Ishikawa (cell line): ENCODE data around the gene MYO15A.

ENCODE experiments used
- CEBPB ChIP-seq: IDR thresholded peaks from 2 replicates; pipeline ENCODE4 v1.6.1; 2012
- CREB1 ChIP-seq: IDR thresholded peaks from 2 replicates; pipeline ENCODE4 v1.6.1; 2012; ENCODE audit warnings: low read depth
- EGR1 ChIP-seq: IDR thresholded peaks from 2 replicates; pipeline ENCODE4 v1.6.1; 2012
- EP300 ChIP-seq: IDR thresholded peaks from 2 replicates; pipeline ENCODE4 v1.6.1; 2012; ENCODE audit warnings: borderline replicate concordance
- FOXM1 ChIP-seq: IDR thresholded peaks from 2 replicates; pipeline ENCODE4 v1.6.1; 2012; ENCODE audit warnings: low read depth, borderline replicate concordance
- MAX ChIP-seq: IDR thresholded peaks from 2 replicates; pipeline ENCODE4 v1.6.1; 2012
- NFIC ChIP-seq: IDR thresholded peaks from 2 replicates; pipeline ENCODE4 v1.6.1; 2012
- RAD21 ChIP-seq: IDR thresholded peaks from 2 replicates; pipeline ENCODE4 v1.6.1; 2012; ENCODE audit warnings: low read depth
- TAF1 ChIP-seq: IDR thresholded peaks from 2 replicates; pipeline ENCODE4 v1.6.1; 2012; ENCODE audit warnings: low read depth, mild to moderate bottlenecking
- TCF12 ChIP-seq: IDR thresholded peaks from 2 replicates; pipeline ENCODE4 v1.6.1; 2012; ENCODE audit warnings: low read depth
- TEAD4 ChIP-seq: IDR thresholded peaks from 2 replicates; pipeline ENCODE4 v1.6.1; 2012
- YY1 ChIP-seq: IDR thresholded peaks from 2 replicates; pipeline ENCODE4 v1.6.1; 2012; ENCODE audit warnings: low read depth
- ZBTB7A ChIP-seq: IDR thresholded peaks from 2 replicates; pipeline ENCODE4 v1.6.1; 2012; ENCODE audit warnings: low read depth
- TF ChIP-seq, protein P1 (sequence below): IDR thresholded peaks from 2 replicates; pipeline ENCODE4 v1.6.1; 2012
- TF ChIP-seq, protein P2 (sequence below): IDR thresholded peaks from 2 replicates; pipeline ENCODE4 v1.6.1; 2012; ENCODE audit warnings: low read depth, mild to moderate bottlenecking

MYO15A gene

DNA sequence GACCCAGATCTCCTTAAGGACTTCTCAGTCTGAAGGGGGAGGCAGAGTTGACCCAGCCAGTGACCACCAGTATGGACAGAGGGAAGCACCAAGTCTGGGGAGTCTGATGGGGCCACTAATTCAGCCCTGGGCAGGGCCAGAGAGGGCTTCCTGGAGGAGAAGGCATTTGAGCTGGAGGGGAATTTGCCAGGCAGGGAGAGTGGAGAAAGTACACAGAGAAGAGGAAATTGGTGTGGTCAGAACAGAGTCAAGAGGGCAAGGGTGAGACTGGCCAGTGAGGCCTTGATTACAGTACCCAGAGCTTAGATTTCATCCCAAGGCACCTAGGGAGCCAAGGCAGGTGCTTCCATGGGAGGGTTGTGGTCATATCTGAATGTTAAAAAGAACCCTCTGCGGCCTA lies 36.3 kb downstream of the MYO15A start:
- TF ChIP-seq MAX, result no peak
- TF ChIP-seq TAF1, result no peak
- TF ChIP-seq NFIC, result no peak
- no peak for TF ChIP-seq EP300
- TF ChIP-seq, protein P1, sequence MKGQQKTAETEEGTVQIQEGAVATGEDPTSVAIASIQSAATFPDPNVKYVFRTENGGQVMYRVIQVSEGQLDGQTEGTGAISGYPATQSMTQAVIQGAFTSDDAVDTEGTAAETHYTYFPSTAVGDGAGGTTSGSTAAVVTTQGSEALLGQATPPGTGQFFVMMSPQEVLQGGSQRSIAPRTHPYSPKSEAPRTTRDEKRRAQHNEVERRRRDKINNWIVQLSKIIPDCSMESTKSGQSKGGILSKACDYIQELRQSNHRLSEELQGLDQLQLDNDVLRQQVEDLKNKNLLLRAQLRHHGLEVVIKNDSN, result no peak
- no peak for TF ChIP-seq YY1
- TF ChIP-seq, protein P2, sequence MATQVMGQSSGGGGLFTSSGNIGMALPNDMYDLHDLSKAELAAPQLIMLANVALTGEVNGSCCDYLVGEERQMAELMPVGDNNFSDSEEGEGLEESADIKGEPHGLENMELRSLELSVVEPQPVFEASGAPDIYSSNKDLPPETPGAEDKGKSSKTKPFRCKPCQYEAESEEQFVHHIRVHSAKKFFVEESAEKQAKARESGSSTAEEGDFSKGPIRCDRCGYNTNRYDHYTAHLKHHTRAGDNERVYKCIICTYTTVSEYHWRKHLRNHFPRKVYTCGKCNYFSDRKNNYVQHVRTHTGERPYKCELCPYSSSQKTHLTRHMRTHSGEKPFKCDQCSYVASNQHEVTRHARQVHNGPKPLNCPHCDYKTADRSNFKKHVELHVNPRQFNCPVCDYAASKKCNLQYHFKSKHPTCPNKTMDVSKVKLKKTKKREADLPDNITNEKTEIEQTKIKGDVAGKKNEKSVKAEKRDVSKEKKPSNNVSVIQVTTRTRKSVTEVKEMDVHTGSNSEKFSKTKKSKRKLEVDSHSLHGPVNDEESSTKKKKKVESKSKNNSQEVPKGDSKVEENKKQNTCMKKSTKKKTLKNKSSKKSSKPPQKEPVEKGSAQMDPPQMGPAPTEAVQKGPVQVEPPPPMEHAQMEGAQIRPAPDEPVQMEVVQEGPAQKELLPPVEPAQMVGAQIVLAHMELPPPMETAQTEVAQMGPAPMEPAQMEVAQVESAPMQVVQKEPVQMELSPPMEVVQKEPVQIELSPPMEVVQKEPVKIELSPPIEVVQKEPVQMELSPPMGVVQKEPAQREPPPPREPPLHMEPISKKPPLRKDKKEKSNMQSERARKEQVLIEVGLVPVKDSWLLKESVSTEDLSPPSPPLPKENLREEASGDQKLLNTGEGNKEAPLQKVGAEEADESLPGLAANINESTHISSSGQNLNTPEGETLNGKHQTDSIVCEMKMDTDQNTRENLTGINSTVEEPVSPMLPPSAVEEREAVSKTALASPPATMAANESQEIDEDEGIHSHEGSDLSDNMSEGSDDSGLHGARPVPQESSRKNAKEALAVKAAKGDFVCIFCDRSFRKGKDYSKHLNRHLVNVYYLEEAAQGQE, result no peak
- TF ChIP-seq RAD21, result no peak
- TF ChIP-seq FOXM1, result no peak
- TF ChIP-seq CREB1, result no peak
- no peak for TF ChIP-seq ZBTB7A
- no peak for TF ChIP-seq EGR1
- TF ChIP-seq TCF12, result no peak
- no peak for TF ChIP-seq TEAD4
- no peak for TF ChIP-seq CEBPB

GRCh38 chr17:18145811-18146210 lies 37.3 kb downstream of the MYO15A start:
- TF ChIP-seq NFIC (no peak), FOXM1 (no peak), RAD21 (no peak), TAF1 (no peak), MAX (no peak), TCF12 (no peak), EGR1 (no peak), YY1 (no peak), EP300 (no peak), CREB1 (no peak), TEAD4 (no peak), ZBTB7A (no peak)
- TF ChIP-seq, protein P2, result no peak
- TF ChIP-seq, protein P1, result no peak

DNA sequence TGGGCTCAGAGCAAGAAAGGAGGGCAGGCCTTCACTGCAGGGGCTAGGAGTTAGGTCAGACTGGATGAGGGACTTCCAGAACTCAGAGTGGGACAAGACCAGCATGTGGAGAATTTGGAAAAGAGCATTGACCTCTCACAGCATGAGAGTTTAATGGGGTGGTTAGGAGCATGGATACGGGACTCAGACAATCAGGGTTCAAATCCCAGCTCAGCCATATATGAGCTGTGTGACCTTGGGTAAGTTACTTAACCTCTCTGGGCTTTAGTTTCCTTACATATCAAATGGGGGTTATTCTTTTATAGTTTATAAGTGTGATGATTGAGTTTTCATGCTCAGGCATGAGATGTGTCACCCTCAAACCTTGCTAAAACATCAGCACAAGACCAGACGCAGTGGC lies 37.7 kb downstream of the MYO15A start:
- TF ChIP-seq MAX (no peak), EGR1 (no peak), CREB1 (no peak)
- TF ChIP-seq, protein P1, result no peak

DNA sequence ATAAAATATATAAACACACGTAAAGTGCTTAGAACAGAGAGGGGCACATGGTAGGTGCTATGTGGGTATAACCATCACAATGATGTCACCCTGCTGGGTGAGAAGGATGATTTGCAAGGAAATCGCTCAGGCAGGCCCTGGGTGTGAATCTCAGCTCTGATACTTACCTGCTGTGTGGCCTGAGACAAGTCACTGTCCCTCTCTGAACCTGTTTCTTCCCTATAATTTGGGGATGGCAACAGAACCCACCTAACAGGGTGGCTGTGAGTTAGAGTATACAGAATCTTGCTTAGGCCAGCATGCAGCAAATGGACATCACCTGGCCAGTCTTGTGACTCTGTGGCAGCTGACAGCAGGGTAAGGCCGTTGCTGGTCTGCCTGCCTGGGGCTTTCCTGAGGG lies 38.4 kb downstream of the MYO15A start:
- TF ChIP-seq YY1, result no peak
- TF ChIP-seq NFIC, result no peak
- no peak for TF ChIP-seq FOXM1
- no peak for TF ChIP-seq TCF12
- TF ChIP-seq MAX, result no peak
- no peak for TF ChIP-seq CEBPB
- no peak for TF ChIP-seq EP300
- TF ChIP-seq, protein P1, result no peak
- no peak for TF ChIP-seq EGR1
- no peak for TF ChIP-seq TEAD4
- TF ChIP-seq, protein P2, result no peak
- TF ChIP-seq TAF1, result no peak
- no peak for TF ChIP-seq CREB1
- TF ChIP-seq RAD21, result no peak
- TF ChIP-seq ZBTB7A, result no peak
